Measurements from ENCODE around the gene CAMK2D.

CAMK2D gene

GRCh38 chr4:113593400-113594230 is 167.9 kb downstream of the CAMK2D start:
- DNase-seq: no peak

GRCh38 chr4:113591982-113592381 is 169.6 kb downstream of the CAMK2D start:
- DNase-seq: no peak

- DNase-seq: no peak
These were observed 172.5 kb downstream of the CAMK2D start for GRCh38 chr4:113588895-113589668.

- DNase-seq: no peak
These were observed 173.8 kb downstream of the CAMK2D start for GRCh38 chr4:113587640-113588275.

- DNase-seq: no peak
These were observed 174.4 kb downstream of the CAMK2D start for GRCh38 chr4:113587156-113587555.

- DNase-seq: no peak
These were observed 175.5 kb downstream of the CAMK2D start for GRCh38 chr4:113586072-113586471.

- DNase-seq: no peak
These were observed 177.0 kb downstream of the CAMK2D start for GRCh38 chr4:113584407-113585150.

- no peak for DNase-seq
These were observed 178.8 kb downstream of the CAMK2D start for GRCh38 chr4:113582737-113583136.

- DNase-seq: no peak
These were observed 182.2 kb downstream of the CAMK2D start for GRCh38 chr4:113579360-113579759.

- DNase-seq: no peak
These were observed 184.4 kb downstream of the CAMK2D start for GRCh38 chr4:113576947-113577678.

- no peak for DNase-seq
These were observed 186.1 kb downstream of the CAMK2D start for GRCh38 chr4:113575401-113575800.

- no peak for DNase-seq
These were observed 186.9 kb downstream of the CAMK2D start for GRCh38 chr4:113574636-113575103.

- DNase-seq: no peak
These were observed 188.9 kb downstream of the CAMK2D start for GRCh38 chr4:113572620-113573019.

- DNase-seq: no peak
These were observed 195.3 kb downstream of the CAMK2D start for GRCh38 chr4:113566015-113566795.

- no peak for DNase-seq
These were observed 195.9 kb downstream of the CAMK2D start for GRCh38 chr4:113565702-113566012.

GRCh38 chr4:113564493-113564892 is 197.0 kb downstream of the CAMK2D start:
- no peak for DNase-seq

GRCh38 chr4:113563691-113564378 is 197.7 kb downstream of the CAMK2D start:
- no peak for DNase-seq

- DNase-seq: no peak
These were observed 199.8 kb downstream of the CAMK2D start for GRCh38 chr4:113561758-113562157.

- no peak for DNase-seq
These were observed 200.4 kb downstream of the CAMK2D start for GRCh38 chr4:113561092-113561491.

GRCh38 chr4:113560579-113560978 is 201.0 kb downstream of the CAMK2D start:
- DNase-seq: no peak

GRCh38 chr4:113559947-113560346 is 201.6 kb downstream of the CAMK2D start:
- DNase-seq: no peak

Measured in GF-D8 (cell line).